Neural crest cell (in vitro differentiated cells): Measurements from ENCODE around the gene CCDC170. TPM values are rescaled to one million over a fixed set of nuclear protein-coding genes. Genes with fewer than 3 reads are reported as not detected.

Source experiments
- DNase-seq: peaks from one replicate; pipeline ENCODE4 v3.0.0; 2021; ENCODE audit warnings: low read depth, mixed read lengths, low spot score
- H3K27ac Mint-ChIP-seq: one replicate; pipeline ENCODE4 v1.8.0; 2021; ENCODE audit warnings: mild to moderate bottlenecking, mixed read lengths; ENCODE audit not compliant: unreplicated experiment
- H3K27me3 Mint-ChIP-seq: 2 replicates; pipeline ENCODE4 v1.8.0; 2021; ENCODE audit warnings: low read depth, mild to moderate bottlenecking, mixed read lengths
- H3K36me3 Mint-ChIP-seq: 2 replicates; pipeline ENCODE4 v1.8.0; 2021; ENCODE audit warnings: low read depth, mild to moderate bottlenecking, mixed read lengths
- H3K4me1 Mint-ChIP-seq: 2 replicates; pipeline ENCODE4 v1.8.0; 2021; ENCODE audit warnings: mixed read lengths
- H3K4me3 Mint-ChIP-seq: one replicate; pipeline ENCODE4 v1.8.0; 2021; ENCODE audit warnings: mild to moderate bottlenecking, mixed read lengths
- H3K9me3 Mint-ChIP-seq: 2 replicates; pipeline ENCODE4 v1.8.0; 2021; ENCODE audit warnings: mixed read lengths
- total RNA-seq: library from RNA; stranded (reverse); gene quantifications from 2 replicates; pipeline ENCODE4 v1.2.1, GENCODE V29; 2021
- TF ChIP-seq, protein P1 (sequence below): fragments of 200-600 bp; sonication (generic); conservative IDR thresholded peaks from 2 replicates; pipeline ENCODE4 v1.5.0; 2021; ENCODE audit warnings: antibody characterized with exemption, mild to moderate bottlenecking

The CCDC170 gene
- total RNA-seq, 1 donor from 2014 or later: 0.37 TPM

DNA sequence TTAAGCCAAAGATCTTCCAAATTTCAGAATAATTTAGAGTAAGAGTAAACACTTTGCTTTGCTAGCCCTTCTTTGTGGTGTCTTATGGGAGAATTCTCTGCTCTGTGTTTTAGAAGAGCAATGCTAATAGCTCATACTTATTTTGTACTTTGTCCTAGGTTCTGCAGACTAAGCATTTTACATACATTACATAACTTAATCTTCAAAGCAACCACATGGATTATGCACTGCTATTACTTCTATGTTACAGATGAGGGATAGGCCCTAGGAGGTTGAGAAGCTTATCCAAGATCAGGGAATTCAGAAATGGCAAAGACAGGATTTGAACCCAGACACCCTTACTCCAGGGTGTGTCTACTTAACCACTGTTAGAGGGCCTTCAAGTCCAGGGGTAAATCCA is 9.8 kb upstream of the CCDC170 start:
- TF ChIP-seq, protein P1, sequence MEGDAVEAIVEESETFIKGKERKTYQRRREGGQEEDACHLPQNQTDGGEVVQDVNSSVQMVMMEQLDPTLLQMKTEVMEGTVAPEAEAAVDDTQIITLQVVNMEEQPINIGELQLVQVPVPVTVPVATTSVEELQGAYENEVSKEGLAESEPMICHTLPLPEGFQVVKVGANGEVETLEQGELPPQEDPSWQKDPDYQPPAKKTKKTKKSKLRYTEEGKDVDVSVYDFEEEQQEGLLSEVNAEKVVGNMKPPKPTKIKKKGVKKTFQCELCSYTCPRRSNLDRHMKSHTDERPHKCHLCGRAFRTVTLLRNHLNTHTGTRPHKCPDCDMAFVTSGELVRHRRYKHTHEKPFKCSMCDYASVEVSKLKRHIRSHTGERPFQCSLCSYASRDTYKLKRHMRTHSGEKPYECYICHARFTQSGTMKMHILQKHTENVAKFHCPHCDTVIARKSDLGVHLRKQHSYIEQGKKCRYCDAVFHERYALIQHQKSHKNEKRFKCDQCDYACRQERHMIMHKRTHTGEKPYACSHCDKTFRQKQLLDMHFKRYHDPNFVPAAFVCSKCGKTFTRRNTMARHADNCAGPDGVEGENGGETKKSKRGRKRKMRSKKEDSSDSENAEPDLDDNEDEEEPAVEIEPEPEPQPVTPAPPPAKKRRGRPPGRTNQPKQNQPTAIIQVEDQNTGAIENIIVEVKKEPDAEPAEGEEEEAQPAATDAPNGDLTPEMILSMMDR: no peak
- Mint-ChIP-seq H3K4me3 (no peak overlapping the region), H3K27me3 (no peaks in the 10 kb centered on the region), H3K9me3 (no peaks in the 10 kb centered on the region), H3K4me1 (no peaks in the 10 kb centered on the region), H3K36me3 (no peaks in the 10 kb centered on the region), H3K27ac (no peak overlapping the region)
- no peak for DNase-seq

DNA sequence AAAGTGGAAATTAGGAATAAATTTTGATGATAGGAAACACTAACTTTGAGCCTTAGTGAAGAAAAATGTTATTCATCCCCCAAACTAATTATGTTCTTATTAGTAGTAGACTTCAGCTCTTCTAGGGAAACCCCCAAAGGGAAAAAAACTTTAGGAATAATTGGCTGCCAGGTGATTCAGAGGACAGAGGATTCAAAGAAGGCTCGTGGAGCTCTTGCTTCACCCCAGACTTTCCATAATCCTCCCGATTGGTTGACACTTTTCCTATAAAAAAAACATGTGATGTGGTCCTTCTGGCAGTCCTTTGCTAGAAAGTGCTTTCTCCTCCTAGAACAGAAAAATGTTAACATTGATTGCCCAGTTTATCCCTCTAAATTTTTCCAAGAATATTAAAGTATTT is 5.6 kb upstream of the CCDC170 start:
- Mint-ChIP-seq H3K4me1 (peaks cover 3% of the 10 kb centered on the region), H3K9me3 (no peaks in the 10 kb centered on the region), H3K27me3 (peaks cover 9% of the 10 kb centered on the region), H3K27ac (no peak overlapping the region), H3K4me3 (no peak overlapping the region), H3K36me3 (no peaks in the 10 kb centered on the region)
- no peak for DNase-seq
- TF ChIP-seq, protein P1: no peak

DNA sequence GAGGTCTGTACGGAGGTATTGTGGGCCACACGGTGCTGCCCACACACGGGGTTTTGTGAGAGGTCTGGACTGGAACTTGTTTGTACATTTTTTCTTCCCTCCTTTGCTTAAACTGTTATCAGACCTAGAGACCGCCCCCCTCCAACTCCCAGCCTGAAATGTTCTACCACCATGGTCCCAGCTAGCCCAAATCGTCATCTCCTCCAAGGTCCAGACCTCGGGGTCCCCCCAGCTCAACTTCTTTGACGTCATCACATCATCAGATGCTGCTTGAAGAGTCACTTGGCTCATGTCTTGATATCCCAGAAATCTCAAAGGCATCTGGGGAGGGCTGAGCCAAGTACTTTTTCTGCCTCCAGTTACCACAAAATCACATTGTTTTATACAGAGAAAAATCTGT is 2.8 kb upstream of the CCDC170 start:
- TF ChIP-seq, protein P1: no peak
- peaks cover 31% of the 10 kb centered on the region for H3K27me3 Mint-ChIP-seq
- no peak for DNase-seq
- H3K4me3 Mint-ChIP-seq: peak overlapping the region; percentile 24
- H3K27ac Mint-ChIP-seq: no peak overlapping the region
- H3K9me3 Mint-ChIP-seq: no peaks in the 10 kb centered on the region
- peaks cover 14% of the 10 kb centered on the region for H3K4me1 Mint-ChIP-seq
- no peaks in the 10 kb centered on the region for H3K36me3 Mint-ChIP-seq

DNA sequence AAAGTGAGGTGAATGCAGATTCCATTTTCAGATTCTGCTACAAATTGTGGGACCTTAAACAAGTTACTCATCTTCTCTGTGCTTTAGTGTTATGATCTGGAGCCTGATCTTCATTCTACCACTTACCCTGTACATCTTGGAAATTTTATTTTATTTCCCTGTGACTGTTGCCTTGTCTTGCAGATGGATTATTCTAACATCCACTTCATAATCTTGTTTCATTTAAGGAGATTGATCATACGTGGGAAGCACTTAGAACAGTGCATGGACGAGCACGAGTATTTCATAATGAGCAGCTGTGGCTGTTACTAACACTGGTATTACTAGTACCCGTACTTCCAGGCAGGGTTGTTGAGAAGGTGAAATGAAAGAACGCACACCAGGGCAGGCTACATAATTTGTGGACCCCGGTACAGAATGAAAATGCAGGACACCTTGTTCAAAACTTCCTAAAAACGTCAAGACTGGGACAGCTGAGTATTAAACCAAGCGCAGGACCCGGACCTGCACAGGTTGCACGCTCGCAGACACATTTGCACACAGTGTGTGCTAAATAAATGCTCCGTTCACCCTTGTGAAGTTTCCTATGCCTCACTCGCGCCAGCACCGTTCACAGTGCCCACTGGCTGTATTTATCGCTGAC is 535 bp upstream of the CCDC170 start:
- Mint-ChIP-seq H3K27me3 (peaks cover 41% of the 10 kb centered on the region), H3K9me3 (no peaks in the 10 kb centered on the region), H3K4me1 (peaks cover 14% of the 10 kb centered on the region), H3K27ac (no peak overlapping the region), H3K36me3 (no peaks in the 10 kb centered on the region), H3K4me3 (peak overlapping the region; percentile 85)
- DNase-seq: no peak
- TF ChIP-seq, protein P1: no peak

DNA sequence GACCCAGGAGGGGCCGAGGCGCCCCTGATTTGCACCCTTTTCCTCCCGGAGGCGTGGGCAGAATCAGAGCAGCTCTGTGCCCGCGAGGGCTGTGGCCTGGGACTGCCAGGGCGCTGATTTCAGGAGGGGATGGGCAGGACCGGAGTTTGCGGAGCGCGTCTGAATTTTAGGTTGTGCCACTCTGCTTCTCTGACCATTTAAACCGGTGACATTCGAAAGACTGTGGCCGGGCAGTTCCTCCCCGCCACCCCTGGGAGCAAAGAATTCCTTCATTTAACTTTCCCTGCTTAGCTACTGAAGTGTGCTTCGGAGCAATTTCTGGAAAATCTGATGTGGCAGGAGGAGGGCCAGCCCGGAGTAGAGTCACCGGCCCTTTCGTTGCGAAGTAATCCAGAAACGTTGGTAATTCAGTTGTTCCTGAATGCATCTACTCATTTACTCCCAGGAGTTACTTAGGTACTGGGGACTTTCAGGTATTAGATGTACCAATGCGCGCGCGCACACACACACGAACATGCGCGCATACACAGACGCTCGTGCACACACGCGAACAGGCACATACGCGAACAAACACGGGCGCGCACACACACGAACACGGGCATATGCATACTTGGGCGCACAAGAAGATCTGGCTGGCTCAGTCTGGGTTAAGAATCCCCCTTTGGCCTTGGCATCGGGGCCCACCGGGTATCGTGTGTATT is 568 bp downstream of the CCDC170 start:
- Mint-ChIP-seq H3K36me3 (no peaks in the 10 kb centered on the region), H3K27ac (no peak overlapping the region), H3K4me3 (peak overlapping the region; percentile 87), H3K4me1 (peaks cover 14% of the 10 kb centered on the region), H3K27me3 (peaks cover 47% of the 10 kb centered on the region), H3K9me3 (no peaks in the 10 kb centered on the region)
- TF ChIP-seq, protein P1: no peak
- peak; percentile 14 for DNase-seq
